ENCODE results near the gene PSAP. TPM values are rescaled to one million over a fixed set of nuclear protein-coding genes. Genes with fewer than 3 reads are reported as not detected.

PSAP gene
- total RNA-seq, 4 donors from 2014 or later, result 937 to 1,475 (median 1,210) TPM

GRCh38 chr10:71799112-71799511 is 51.9 kb downstream of the PSAP start:
- no peak for ATAC-seq (ENCODE audit: low FRiP score)
- no peak for DNase-seq (ENCODE audit: low spot score)
- no peak for TF ChIP-seq CTCF (IDR thresholded peaks at IDR 0.05)

GRCh38 chr10:71798308-71798624 is 52.8 kb downstream of the PSAP start:
- ATAC-seq (ENCODE audit: low FRiP score) (no peak), DNase-seq (ENCODE audit: low spot score) (no peak)
- no peak for TF ChIP-seq CTCF (IDR thresholded peaks at IDR 0.05)

- TF ChIP-seq CTCF (IDR thresholded peaks at IDR 0.05), result no peak
- DNase-seq (ENCODE audit: low spot score) (no peak), ATAC-seq (ENCODE audit: low FRiP score) (no peak)
Measured at GRCh38 chr10:71797533-71798307, 53.3 kb downstream of the PSAP start.

GRCh38 chr10:71796749-71797405 is 54.2 kb downstream of the PSAP start:
- ATAC-seq (ENCODE audit: low FRiP score), result no peak

GRCh38 chr10:71795248-71795647 is 55.8 kb downstream of the PSAP start:
- no peak for TF ChIP-seq CTCF (IDR thresholded peaks at IDR 0.05)
- ATAC-seq (ENCODE audit: low FRiP score) (no peak), DNase-seq (ENCODE audit: low spot score) (no peak)

More at GRCh38 chr10:71796749-71797405, 54.2 kb downstream of the PSAP start:
- no peak for TF ChIP-seq CTCF (IDR thresholded peaks at IDR 0.05)
- DNase-seq (ENCODE audit: low spot score), result no peak

- ATAC-seq (ENCODE audit: low FRiP score), result no peak
Measured at GRCh38 chr10:71790749-71791440, 60.2 kb downstream of the PSAP start.

More at GRCh38 chr10:71790749-71791440, 60.2 kb downstream of the PSAP start:
- DNase-seq (ENCODE audit: low spot score), result no peak
- no peak for TF ChIP-seq CTCF (IDR thresholded peaks at IDR 0.05)
